Measurements from ENCODE around the gene ADAMTSL2. TPM values are rescaled to one million over a fixed set of nuclear protein-coding genes. Genes with fewer than 3 reads are reported as not detected.

Gene ADAMTSL2
- total and polyA plus RNA-seq, 10 donors, result 1.6 to 11.7 (median 4.3) TPM

DNA sequence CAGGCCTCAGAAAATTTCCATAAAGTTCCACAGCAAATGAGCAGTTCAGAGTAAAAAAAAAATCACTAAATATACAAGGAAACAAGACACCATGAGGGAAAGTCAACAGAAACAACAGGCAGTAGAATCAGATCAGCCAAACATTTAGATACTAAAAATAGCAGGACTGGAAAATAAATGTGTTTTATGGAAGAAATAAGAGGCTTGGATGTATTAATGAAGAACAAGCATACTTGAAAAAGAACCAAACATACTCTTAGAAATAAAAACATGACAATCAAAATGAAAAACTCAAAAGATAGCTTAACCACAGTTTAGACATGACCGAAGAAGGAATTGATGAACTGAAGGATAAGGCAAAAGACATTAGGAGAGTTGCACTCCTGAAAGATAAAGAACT, 32.4 kb upstream of the ADAMTSL2 start:
- intact Hi-C loops (cut with DNase I; ENCODE audit: low total_unique reads), result no loop called here
- Histone ChIP-seq H3K4me3 (no peak overlapping the region), H3K4me1 (peaks cover 4 to 21% (median 12%) of the 10 kb centered on the region in 6 donors), H3K27me3 (replicated peaks in 1 of 7) (peaks cover 0 to 5% (median 0%) of the 10 kb centered on the region in 7 donors), H3K27ac (no peak overlapping the region), H3K36me3 (no peaks in the 10 kb centered on the region), H3K9me3 (peaks cover 3 to 26% (median 22%) of the 10 kb centered on the region in 8 donors)
- DNase-seq, result no peak
- TF ChIP-seq, protein P1, sequence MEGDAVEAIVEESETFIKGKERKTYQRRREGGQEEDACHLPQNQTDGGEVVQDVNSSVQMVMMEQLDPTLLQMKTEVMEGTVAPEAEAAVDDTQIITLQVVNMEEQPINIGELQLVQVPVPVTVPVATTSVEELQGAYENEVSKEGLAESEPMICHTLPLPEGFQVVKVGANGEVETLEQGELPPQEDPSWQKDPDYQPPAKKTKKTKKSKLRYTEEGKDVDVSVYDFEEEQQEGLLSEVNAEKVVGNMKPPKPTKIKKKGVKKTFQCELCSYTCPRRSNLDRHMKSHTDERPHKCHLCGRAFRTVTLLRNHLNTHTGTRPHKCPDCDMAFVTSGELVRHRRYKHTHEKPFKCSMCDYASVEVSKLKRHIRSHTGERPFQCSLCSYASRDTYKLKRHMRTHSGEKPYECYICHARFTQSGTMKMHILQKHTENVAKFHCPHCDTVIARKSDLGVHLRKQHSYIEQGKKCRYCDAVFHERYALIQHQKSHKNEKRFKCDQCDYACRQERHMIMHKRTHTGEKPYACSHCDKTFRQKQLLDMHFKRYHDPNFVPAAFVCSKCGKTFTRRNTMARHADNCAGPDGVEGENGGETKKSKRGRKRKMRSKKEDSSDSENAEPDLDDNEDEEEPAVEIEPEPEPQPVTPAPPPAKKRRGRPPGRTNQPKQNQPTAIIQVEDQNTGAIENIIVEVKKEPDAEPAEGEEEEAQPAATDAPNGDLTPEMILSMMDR (IDR thresholded peaks at IDR 0.05 in 8 of 11, conservative IDR thresholded peaks at IDR 0.05 in 3 of 11), result no peak
- WGBS, 5 donors, result 93 to 100% (median 93%) methylated on average over 1 of the region's 1 CpG

DNA sequence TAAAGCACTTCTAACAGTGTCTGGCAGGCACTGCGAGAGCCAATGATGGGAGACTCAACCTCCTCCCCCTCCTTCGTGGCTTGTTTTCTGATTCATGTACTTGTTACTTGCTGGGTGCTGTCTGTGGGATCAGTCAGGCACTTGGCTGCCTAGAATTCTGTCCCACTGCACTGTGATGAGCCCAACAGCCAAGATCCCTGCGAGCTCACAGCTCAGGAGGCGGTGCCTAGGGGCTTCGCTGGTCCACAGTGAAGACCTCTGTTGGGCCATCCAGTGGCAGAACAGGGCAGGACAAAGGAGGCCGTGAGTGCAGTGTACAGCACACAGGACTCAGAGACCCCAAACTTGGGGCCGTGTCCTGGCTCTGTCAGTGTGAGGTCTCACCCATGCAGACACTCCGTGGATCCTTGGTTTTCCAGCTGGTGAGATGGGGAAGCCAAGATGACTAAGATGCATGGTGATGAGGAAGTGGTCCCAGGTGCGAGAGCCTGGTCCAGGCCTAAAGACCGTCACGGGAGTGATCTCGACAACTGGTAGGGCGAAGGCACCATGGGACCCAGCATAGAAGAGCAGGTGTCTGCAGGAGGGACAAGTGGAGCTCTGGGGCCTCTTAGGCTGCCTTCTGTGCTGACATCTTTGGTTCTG, 29.2 kb upstream of the ADAMTSL2 start:
- H3K27me3 ChIP-seq (replicated peaks in 1 of 7), result peaks cover 0 to 30% (median 0%) of the 10 kb centered on the region in 7 donors
- TF ChIP-seq POLR2AphosphoS5 (IDR thresholded peaks at IDR 0.05) (no peak), POLR2A (IDR thresholded peaks at IDR 0.05) (no peak)
- TF ChIP-seq, protein P1 (IDR thresholded peaks at IDR 0.05 in 8 of 11, conservative IDR thresholded peaks at IDR 0.05 in 3 of 11), result no peak
- no peak for DNase-seq
- 84 to 98% (median 91%) methylated on average over 11 to 13 of the region's 13 CpGs for WGBS, 5 donors
- H3K4me3 ChIP-seq, result no peak overlapping the region
- intact Hi-C loops (cut with DNase I; ENCODE audit: low total_unique reads), result no loop called here
- peaks cover 8 to 34% (median 26%) of the 10 kb centered on the region in 6 donors for H3K4me1 ChIP-seq
- no peaks in the 10 kb centered on the region for H3K36me3 ChIP-seq
- peak overlapping the region in 3 of 8 donors; percentile 65 to 73 (median 72) for H3K27ac ChIP-seq
- peaks cover 3 to 26% (median 22%) of the 10 kb centered on the region in 8 donors for H3K9me3 ChIP-seq

DNA sequence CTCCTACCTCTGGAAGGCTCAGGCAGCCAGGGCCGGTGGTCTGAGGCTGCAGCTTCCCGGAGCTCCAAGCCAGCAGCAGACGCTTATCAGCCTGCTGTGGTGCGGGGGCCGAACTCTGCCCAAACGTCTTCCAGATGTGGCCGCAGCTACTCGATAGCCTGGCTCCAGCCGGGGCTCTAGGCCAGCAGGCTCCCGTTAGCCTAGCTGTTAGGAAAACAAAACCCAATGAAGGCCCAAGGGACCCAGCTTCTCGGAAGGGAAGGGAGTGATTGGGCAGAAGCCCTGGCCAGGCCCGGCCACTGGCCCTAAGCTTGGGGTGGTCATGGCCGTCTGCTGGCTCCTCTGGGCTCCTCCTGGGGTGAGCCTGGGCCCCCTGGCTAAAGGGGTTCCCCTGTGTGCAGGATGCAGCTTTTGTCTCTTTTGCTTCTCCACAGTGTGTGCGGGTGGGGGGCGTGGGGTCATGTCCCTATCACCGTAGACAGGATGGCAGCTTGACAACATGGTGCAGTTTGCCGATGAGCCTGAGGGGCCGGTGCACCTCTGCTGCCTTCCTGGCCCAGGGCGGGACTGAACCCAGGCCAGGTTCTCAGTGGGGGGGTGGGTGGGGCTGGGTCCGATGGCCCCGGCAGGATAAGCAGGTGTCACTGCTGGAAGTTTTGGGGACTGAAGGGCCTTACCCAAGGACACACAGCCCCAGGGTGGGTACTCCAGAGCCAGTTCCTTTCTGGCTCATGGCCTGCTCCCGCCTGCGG, 28.4 kb upstream of the ADAMTSL2 start:
- 69 to 88% (median 79%) methylated on average over 8 to 23 of the region's 23 CpGs for WGBS, 5 donors
- H3K4me3 ChIP-seq, result no peak overlapping the region
- H3K4me1 ChIP-seq, result peaks cover 8 to 41% (median 28%) of the 10 kb centered on the region in 6 donors
- H3K36me3 ChIP-seq, result no peaks in the 10 kb centered on the region
- peaks cover 3 to 25% (median 21%) of the 10 kb centered on the region in 8 donors for H3K9me3 ChIP-seq
- TF ChIP-seq, protein P1 (IDR thresholded peaks at IDR 0.05 in 8 of 11, conservative IDR thresholded peaks at IDR 0.05 in 3 of 11), result no peak
- TF ChIP-seq POLR2AphosphoS5 (IDR thresholded peaks at IDR 0.05) (no peak), POLR2A (IDR thresholded peaks at IDR 0.05) (no peak)
- peak overlapping the region in 5 of 8 donors; percentile 45 to 73 (median 65) for H3K27ac ChIP-seq
- intact Hi-C loops (cut with DNase I; ENCODE audit: low total_unique reads), result no loop called here
- DNase-seq, result no peak
- H3K27me3 ChIP-seq (replicated peaks in 1 of 7), result peaks cover 0 to 38% (median 0%) of the 10 kb centered on the region in 7 donors

DNA sequence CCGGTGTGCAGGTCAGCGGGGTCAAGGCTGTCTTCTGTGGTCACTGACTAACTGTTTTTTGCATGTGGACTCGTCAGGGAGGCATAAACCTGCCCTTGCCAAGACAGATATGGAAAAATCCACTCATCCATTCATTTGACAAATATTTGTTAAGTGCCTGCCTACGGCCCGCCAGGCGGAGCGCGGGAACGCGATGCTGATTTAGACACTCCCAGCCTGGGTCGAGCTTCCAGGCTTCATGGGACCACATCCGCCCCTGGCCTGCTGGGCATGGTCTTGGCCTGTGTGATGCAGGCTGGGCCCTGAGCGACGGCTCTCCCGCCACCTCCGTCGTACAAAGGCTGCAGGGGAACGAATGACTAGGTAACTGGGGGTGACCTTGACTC, 27.9 kb upstream of the ADAMTSL2 start:
- peaks cover 3 to 19% (median 15%) of the 10 kb centered on the region in 8 donors for H3K9me3 ChIP-seq
- H3K27ac ChIP-seq, result peak overlapping the region in 6 of 8 donors; percentile 4 to 73 (median 60)
- DNase-seq, result no peak
- peaks cover 8 to 42% (median 28%) of the 10 kb centered on the region in 6 donors for H3K4me1 ChIP-seq
- H3K36me3 ChIP-seq, result no peaks in the 10 kb centered on the region
- intact Hi-C loops (cut with DNase I; ENCODE audit: low total_unique reads), result no loop called here
- 38 to 75% (median 65%) methylated on average over 10 to 18 of the region's 18 CpGs for whole genome bisulfite sequencing, 5 donors
- peaks cover 0 to 38% (median 0%) of the 10 kb centered on the region in 7 donors for H3K27me3 ChIP-seq (replicated peaks in 1 of 7)
- peak; percentile 57 to 74 (median 73) for TF ChIP-seq POLR2AphosphoS5 (IDR thresholded peaks at IDR 0.05)
- TF ChIP-seq, protein P1 (IDR thresholded peaks at IDR 0.05 in 8 of 11, conservative IDR thresholded peaks at IDR 0.05 in 3 of 11), result no peak
- H3K4me3 ChIP-seq, result no peak overlapping the region

All from spleen (tissue), 11 donors.